ENCODE data around the gene TYMP.

Gene TYMP

DNA sequence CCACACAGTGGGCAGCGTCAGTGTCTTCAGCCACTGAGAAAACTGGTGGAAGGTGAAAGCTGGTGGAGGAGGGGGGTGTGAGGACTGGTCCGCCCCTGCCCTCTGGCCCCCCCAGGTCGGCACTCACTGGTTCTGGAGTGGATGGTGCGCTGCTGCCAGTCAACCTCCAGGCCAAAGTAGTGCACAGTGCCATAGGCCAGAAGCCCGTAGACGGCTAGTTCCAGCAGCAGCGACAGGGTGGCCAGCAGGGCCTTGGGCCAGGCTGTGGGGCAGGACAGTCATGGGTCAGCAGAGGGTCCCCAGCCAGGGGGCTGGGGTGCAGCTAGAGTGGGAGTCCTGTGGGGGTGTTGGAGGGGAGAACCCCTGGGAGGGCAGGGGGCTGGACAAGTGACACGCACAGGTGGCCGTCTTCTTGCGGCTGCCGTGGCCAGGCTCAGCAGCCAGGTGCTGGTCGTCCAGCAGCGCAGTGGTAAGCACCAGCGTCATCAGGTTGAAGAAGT lies 24.5 kb downstream of the TYMP start:
- no peak for DNase-seq (ENCODE audit: low read depth)

GRCh38 chr22:50504369-50505211 lies 25.2 kb downstream of the TYMP start:
- no peak for DNase-seq (ENCODE audit: low read depth)

GRCh38 chr22:50503475-50504145 lies 26.2 kb downstream of the TYMP start:
- DNase-seq (ENCODE audit: low read depth) = no peak

DNA sequence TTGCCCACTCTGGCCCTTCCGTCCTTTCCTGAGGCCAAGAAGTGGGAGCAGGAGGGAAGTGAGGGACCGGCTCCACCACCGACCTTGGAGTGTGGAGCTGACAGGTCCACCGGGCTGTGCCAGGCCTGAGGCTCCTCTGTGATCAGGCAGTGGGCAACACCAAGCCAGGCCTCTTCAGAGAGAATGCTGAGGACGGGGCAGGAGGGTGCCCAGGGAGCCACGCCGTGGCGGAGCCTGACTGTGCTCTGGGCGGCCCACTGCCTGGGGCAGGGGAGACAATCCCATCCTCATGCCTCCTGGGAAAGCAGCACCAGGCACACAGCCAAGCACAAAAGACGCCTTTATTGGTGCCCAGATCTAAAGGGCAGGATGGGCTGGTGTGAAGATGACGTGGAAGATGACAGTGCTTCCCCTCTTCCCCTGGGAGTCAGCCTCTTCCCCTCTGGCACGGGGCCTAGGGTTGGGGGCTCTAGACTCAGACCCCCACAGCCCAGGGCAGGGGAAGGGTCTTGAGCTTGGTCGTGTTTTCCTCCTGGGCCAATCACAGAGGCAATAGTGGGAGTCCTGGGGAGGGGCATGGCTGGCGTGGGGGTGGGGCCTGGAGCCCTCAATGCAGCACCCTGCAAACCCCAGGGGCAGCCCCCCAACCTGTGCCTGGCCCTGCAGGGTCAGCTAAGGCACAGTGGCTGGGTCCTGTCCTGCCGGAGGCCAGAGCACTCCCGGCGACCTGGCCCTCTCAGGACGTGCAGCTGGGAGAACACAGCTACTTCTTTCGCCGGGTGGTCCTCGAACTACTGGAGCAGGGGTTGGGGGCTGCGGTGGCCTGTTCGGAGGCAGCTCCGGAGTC lies 27.0 kb downstream of the TYMP start:
- DNase-seq (ENCODE audit: low read depth) = no peak

DNA sequence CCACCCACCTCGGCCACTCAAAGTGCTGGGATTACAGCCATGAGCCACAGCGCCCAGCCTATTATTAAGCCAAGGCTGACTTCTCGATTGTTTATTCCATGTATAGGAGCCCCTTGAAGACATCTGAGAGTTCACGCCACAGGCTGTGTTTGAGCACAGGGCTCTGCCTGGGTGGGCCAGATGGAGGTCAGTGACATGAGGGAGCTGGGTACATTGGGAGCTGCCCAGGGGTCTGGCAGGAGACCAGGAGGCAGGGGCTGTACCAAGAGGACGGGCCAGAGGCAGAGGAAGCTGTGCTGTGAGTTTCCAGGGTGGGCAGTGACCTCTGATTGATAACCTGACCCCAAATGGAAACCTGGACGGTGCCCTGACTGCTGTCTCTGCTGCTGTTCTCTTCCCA lies 27.7 kb downstream of the TYMP start:
- DNase-seq (ENCODE audit: low read depth) = no peak

DNA sequence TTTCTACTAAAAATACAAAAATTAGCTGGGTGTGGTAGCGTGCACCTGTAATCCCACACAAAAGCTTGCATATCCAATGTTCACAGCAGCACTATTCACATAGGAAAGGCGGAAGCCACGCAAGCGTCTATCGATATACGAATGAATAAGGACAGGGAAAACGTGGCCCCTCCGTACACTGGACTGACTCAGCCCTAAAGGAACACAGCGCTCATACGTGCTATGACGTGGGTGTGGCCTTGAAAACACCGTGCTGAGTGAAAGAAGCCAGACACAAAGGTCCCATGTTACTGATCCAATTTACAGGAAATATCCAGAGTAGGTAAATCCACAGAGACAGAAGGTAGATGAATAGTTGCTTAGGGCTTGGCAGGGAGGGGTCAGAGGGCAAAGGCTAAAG lies 29.4 kb downstream of the TYMP start:
- no peak for DNase-seq (ENCODE audit: low read depth)

DNA sequence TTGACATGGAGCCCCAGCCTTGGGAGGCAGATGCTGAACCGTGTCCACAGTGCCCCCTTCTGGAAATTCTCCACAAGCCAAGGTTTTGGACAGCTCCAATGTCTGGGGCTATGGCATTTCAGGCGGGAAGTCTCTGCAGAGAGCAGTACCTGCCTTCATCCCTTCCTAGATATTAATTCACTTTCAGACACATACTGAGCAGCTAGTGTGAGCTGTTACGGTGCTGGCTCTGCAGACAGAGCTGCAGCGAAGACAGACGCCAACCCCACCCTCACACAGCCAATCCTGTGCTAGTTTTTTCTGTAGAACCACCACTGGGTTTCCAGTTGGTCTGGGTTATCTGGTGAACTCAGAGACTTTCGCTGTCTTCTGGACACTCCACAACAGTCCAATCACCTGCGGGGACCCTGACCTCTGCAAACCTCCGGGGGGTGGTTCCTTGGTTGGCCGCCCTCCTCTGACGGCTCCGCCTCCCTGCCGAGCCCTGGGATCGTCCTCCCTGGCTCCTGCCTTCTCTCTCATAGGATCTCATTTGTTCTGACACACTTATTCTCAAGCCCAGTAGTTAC lies 31.4 kb downstream of the TYMP start:
- DNase-seq (ENCODE audit: low read depth) = peak; percentile 41

DNA sequence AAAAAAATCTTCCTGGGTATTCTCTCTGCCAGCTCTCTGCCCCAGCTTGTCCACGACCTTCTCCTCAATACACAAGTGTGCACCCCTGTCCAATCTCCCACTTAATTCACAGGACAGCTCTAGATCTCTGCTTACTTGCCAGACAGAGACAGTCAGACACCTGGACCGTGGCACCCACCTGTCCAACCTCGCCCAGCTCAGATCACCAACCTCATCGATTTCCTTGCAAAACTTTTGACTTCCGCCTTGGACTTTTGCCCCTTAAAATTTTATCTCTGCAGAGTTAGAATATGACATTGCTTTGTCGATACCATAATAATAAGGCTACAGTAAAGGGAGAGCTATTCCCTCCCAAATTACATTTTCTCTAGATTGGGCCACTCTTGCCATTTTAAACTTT lies 32.7 kb downstream of the TYMP start:
- DNase-seq (ENCODE audit: low read depth) = no peak

DNA sequence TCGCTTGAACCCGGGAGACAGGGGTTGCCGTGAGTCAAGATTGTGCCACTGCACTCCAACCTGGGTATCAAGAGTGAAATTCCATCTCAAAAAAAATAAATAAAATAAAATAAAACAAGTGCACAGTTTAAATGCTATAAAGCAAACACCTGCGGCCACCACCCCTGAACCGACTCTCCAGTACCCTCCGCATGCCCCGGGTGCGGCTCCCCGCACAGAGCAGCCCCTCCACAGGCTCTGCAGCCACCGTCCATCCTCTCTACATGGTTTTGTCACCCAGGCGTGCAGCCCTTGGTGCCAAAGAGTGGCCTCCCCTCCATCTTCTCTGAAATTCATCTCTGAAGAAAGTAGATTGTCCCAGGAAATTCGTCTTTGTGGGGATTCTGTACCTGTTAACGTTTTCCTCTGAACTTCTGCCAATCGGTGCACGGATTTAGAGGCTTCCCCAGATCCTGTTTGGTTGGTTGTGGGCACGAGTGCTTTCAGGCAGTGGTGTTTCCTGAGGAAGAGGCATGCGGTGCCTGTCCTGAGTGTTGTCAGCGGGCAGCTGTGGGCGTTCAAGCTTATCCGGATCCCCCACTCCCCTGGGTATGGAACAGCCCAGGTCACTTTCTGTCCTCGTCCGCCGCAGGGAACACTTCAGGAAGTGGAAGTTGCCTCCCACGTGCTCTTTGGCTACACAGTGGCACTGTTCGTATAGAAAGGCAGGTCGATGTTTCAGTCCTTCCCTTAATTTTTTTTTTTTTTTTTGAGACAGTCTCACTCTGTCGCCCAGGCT lies 39.1 kb downstream of the TYMP start:
- no peak for DNase-seq (ENCODE audit: low read depth)

DNA sequence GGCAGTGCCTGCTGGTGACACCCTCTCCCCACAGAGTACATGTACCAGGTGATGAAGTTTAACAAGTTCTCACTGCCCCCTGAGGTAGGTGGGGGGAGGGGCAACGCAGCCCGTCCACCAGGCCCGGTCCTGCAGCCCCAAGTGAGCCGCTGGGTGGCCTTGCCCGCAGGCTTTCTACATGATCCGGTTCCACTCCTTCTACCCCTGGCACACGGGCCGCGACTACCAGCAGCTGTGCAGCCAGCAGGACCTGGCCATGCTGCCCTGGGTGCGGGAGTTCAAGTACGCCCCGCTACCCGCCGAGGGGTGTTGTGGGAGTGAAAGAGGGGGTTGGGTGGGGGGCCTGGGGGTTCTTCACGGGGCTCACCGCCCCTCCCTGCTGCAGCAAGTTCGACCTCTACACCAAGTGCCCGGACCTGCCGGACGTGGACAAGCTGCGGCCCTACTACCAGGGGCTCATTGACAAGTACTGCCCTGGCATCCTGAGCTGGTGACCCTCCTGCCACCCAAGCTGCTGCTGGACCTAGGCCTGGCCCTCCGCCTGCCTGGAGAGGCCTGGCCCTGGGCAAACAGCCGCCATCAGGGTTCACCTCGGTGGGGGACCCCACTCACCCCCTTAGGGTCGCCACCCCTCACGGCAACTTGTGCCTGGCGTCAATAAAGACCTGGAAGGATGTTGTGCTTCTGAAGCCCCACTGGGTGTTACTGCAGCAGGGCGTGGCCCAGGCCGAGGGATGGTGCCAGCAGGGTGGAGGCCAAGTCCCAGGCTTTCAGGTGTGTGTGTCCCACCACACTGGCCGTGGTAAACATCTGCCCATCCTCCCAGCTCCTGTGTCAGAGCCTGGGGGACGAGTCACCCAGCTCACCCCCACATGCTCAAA lies 40.2 kb downstream of the TYMP start:
- no peak for DNase-seq (ENCODE audit: low read depth)

GRCh38 chr22:50488886-50489285 lies 40.9 kb downstream of the TYMP start:
- DNase-seq (ENCODE audit: low read depth) = no peak

DNA sequence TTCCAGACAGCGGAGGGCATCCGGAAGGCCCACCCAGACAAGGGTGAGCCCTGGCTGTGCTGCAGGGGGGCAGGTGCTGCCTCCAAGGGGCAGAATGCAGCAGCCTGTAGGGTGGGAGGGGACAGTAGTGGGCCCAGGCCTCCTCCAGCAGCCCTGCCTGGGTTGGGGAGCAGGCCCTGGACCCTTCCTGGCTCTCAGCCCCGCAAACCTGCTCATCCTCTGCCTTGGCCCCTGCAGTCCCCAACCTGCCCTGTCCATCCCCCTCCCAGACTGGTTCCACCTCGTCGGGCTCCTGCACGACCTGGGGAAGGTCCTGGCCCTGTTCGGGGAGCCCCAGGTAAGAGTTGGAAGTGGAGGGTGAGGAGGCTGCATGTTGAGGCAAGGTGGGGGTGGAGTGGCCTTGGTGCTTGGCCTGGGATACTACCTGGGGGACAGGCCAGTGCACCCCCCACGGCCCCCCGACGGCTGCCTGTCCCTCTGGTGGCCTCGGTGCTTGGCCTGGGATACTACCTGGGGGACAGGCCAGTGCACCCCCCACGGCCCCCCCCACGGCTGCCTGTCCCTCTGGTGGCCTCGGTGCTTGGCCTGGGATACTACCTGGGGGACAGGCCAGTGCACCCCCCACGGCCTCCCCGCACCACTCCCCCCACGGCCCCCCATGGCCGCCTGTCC lies 41.7 kb downstream of the TYMP start:
- DNase-seq (ENCODE audit: low read depth) = no peak

DNA sequence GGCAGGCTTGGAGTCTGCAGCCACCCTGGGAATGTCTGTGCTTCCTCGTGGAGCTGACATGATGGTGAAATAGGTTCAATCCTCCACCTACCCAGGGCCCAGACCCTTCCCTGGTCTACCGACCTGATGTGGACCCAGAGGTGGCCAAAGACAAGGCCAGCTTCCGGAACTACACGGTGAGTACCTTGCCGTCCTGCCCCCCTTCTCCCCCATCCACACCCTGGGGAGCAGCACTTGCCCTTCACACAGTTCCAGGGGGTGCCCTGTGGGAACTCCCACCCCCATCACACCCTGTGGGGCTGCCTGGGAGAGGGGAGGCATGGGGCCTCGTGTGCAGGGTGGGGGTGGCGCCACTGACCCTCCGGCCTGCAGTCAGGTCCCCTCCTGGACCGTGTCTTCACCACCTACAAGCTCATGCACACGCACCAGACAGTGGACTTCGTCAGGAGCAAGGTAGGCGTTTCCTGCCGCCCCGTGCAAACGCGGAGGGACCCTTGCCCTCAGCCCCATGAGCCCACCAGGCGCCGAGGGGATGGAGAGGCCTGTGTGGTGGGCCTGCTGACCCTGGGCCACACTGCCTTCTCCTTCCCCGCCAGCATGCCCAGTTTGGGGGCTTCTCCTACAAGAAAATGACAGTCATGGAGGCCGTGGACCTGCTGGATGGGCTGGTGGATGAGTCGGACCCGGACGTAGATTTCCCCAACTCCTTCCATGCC lies 42.4 kb downstream of the TYMP start:
- DNase-seq (ENCODE audit: low read depth) = no peak

GRCh38 chr22:50486561-50487289 lies 43.1 kb downstream of the TYMP start, which contains the start of gene MIOX:
MIOX (plus strand) TSS chr22:50486859; CDS start chr22:50486898, 39 bp downstream.
- DNase-seq (ENCODE audit: low read depth) = no peak

- DNase-seq (ENCODE audit: low read depth) = no peak
These were observed 44.3 kb downstream of the TYMP start for GRCh38 chr22:50485221-50486131.

DNA sequence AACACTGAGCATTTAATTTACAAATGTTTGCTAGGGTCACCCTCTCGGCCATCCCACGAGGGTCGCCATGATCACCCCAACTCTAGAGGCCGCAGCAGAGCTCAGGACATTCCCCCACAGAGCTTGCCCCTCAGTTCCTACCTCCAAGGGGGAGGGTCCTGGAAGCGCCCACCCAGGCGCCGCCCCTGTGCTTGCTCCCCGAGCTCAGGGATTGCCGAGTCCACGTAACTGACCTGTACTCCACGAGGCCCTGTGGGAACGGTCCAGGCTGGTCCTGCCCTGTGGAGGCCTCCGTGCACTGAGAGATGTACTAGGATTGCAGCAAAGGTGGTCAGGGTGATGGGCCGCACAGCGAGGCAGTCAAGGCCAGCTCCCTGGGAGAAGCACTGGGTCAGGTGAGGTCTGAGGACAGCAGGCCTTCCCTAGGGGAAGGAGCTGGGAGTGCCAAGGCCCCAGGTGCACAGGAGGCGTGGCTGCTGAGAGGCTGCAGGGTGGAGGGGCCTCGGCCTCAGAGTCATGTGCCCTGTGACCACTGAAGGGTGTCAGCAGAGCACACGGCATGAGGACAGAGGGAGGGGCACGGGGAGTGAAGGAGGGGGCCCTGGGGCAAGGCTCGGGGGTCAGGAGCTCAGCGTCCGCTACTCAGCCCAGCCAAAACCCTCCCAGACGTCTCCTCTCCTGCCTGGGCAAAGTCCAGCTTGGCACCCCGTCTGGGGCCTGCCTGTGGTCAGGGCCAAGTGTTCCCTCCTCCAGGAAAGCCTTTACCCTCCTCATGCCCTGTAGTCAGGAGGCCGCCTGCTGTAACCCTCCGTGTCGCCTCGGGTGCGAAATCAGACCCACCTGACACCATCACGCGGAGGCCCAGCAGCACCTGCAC lies 45.6 kb downstream of the TYMP start:
- DNase-seq (ENCODE audit: low read depth) = no peak
